Measurements from ENCODE around the gene NUP85. TPM values are rescaled to one million over a fixed set of nuclear protein-coding genes. Genes with fewer than 3 reads are reported as not detected.

The NUP85 gene
- total RNA-seq, 1 donor from 2014 or later, result 83.8 TPM

- DNase-seq (ENCODE audit: low spot score, unreplicated experiment), result no peak
- peak within 1 kb of the TSS; percentile 78 for H3K4me3 Mint-ChIP-seq (ENCODE audit: low read depth)
- no peaks in the 10 kb centered on the region for H3K27me3 Mint-ChIP-seq
- H3K36me3 Mint-ChIP-seq (ENCODE audit: insufficient read depth), result peaks cover 2% of the 10 kb centered on the region
- no peak for TF ChIP-seq CTCF (IDR thresholded peaks at IDR 0.05; ENCODE audit: unreplicated experiment)
- H3K9me3 Mint-ChIP-seq (ENCODE audit: low read depth), result no peaks in the 10 kb centered on the region
- H3K27ac Mint-ChIP-seq, result peak within 1 kb of the TSS; percentile 97
- peaks cover 14% of the 10 kb centered on the region for H3K4me1 Mint-ChIP-seq (ENCODE audit: low read depth)
These were observed 65.4 kb downstream of the NUP85 start, which contains the start of gene MIF4GD for GRCh38 chr17:75270966-75271232. TSS of gene MIF4GD (minus strand) at chr17:75271231. CDS start at chr17:75270195, 1,036 bp downstream.

DNA sequence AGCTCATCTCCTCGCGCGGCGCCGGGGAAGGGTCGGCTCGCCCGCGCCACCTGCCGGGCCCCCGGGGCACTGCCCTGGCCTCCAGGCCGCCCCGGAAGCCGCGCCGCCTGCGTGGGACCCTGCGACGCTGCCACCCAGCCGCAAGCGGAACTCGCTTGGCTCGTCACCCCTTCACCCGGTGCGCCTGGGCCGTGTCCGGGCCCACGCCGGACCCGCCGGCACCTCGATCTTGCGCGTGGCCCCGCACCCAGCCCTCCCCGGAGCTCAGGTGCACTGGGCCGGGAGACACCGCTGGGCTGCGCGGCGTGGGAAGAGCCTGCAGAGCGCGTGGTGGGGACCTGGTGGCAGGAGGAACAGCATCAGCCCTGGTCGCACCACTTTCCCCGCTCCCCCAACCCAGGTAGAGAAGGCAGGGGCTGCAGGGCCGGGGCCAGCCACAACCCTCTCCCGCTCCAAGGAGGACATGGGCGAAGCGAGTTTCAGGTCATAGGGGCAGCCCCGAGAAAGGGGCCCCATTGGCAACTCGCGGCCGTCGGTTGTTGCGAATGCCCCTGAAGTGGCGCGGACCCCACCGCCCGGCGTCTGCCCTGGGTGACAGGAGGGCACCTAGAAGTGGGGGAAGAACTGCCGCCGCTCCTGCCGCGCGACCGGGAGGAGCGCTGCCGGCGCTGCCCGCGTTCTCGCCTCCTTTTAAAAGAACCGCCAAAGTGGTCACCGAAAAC, 65.9 kb downstream of the NUP85 start:
- peaks cover 14% of the 10 kb centered on the region for H3K4me1 Mint-ChIP-seq (ENCODE audit: low read depth)
- peak; percentile 73 for TF ChIP-seq CTCF (IDR thresholded peaks at IDR 0.05; ENCODE audit: unreplicated experiment)
- H3K36me3 Mint-ChIP-seq (ENCODE audit: insufficient read depth), result peaks cover 2% of the 10 kb centered on the region
- peak; percentile 82 for DNase-seq (ENCODE audit: low spot score, unreplicated experiment)
- H3K9me3 Mint-ChIP-seq (ENCODE audit: low read depth), result no peaks in the 10 kb centered on the region
- H3K4me3 Mint-ChIP-seq (ENCODE audit: low read depth), result peak overlapping the region; percentile 75
- H3K27me3 Mint-ChIP-seq, result no peaks in the 10 kb centered on the region
- H3K27ac Mint-ChIP-seq, result peak overlapping the region; percentile 56

GRCh38 chr17:75271955-75272847, 66.7 kb downstream of the NUP85 start:
- no peaks in the 10 kb centered on the region for H3K27me3 Mint-ChIP-seq
- peak overlapping the region; percentile 75 for H3K4me3 Mint-ChIP-seq (ENCODE audit: low read depth)
- H3K9me3 Mint-ChIP-seq (ENCODE audit: low read depth), result no peaks in the 10 kb centered on the region
- peak overlapping the region; percentile 49 for H3K27ac Mint-ChIP-seq
- peaks cover 14% of the 10 kb centered on the region for H3K4me1 Mint-ChIP-seq (ENCODE audit: low read depth)
- H3K36me3 Mint-ChIP-seq (ENCODE audit: insufficient read depth), result no peaks in the 10 kb centered on the region
- no peak for DNase-seq (ENCODE audit: low spot score, unreplicated experiment)
- TF ChIP-seq CTCF (IDR thresholded peaks at IDR 0.05; ENCODE audit: unreplicated experiment), result no peak

DNA sequence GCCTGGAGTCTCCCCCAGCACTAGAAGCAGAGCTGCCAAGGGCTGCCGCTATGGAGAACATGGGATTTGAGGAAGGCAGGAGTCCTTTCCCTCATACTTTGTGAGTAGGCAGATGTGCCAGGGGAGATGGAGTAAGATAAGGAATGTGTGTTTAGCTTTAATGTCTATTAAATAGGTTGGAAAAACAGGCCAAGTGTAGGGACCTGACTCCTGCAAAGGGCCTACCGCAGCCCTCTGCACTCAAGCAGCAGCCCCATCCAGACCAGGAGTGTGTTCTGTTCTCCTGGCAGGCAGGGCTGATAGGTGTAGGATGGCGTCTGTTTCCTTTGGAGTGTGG, 67.3 kb downstream of the NUP85 start:
- no peaks in the 10 kb centered on the region for H3K27me3 Mint-ChIP-seq
- TF ChIP-seq CTCF (IDR thresholded peaks at IDR 0.05; ENCODE audit: unreplicated experiment), result no peak
- no peaks in the 10 kb centered on the region for H3K36me3 Mint-ChIP-seq (ENCODE audit: insufficient read depth)
- H3K27ac Mint-ChIP-seq, result no peak overlapping the region
- H3K4me1 Mint-ChIP-seq (ENCODE audit: low read depth), result peaks cover 11% of the 10 kb centered on the region
- no peaks in the 10 kb centered on the region for H3K9me3 Mint-ChIP-seq (ENCODE audit: low read depth)
- peak overlapping the region; percentile 51 for H3K4me3 Mint-ChIP-seq (ENCODE audit: low read depth)
- no peak for DNase-seq (ENCODE audit: low spot score, unreplicated experiment)

DNA sequence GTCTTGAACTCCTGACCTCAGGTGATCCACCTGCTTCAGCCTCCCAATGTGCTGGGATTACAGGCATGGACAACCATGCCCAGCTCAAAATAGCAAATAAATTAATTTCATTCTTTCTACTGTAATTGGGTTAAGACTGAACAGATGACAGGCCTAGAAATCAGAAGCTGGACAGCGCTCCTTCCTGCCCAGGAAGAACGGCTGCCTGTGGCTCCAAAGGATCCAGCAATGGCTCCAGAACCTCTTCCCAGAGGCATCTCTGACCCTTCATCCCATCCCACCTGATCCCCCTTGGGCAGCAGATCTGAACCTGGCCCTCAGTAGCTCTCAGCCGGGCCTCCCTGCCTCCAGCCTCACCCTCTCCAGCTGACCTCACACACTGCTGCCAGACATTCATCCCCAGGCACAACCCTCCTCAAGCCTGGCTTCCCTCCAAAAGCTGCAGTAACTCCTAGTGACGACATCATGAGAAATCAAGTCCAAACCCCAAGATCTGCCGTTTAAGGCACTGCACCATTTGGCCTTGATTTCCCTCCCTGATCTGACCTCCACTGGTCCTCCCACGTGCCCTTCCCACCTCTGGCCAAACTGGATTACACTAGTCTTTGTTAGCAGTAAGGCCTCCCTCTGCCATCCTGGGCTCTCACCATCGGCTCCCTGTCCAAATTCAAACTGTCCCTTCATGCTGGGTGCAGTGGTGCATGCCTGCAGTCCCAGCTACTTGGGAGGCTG, 68.7 kb downstream of the NUP85 start:
- Mint-ChIP-seq H3K27ac (peak overlapping the region; percentile 56), H3K36me3 (ENCODE audit: insufficient read depth) (no peaks in the 10 kb centered on the region), H3K4me1 (ENCODE audit: low read depth) (peaks cover 8% of the 10 kb centered on the region), H3K27me3 (no peaks in the 10 kb centered on the region), H3K4me3 (ENCODE audit: low read depth) (no peak overlapping the region), H3K9me3 (ENCODE audit: low read depth) (no peaks in the 10 kb centered on the region)
- no peak for TF ChIP-seq CTCF (IDR thresholded peaks at IDR 0.05; ENCODE audit: unreplicated experiment)
- DNase-seq (ENCODE audit: low spot score, unreplicated experiment), result no peak
